GM10847 (cell line): ENCODE measurements around the gene OVCH2.

Experiments
- POLR2A ChIP-seq: IDR thresholded peaks from 2 replicates; pipeline ENCODE4 v1.6.1; 2011; ENCODE audit not compliant: insufficient read length; ENCODE audit errors: extremely low read depth

OVCH2 gene

GRCh38 chr11:7655253-7656217, 50.7 kb downstream of the OVCH2 start:
- TF ChIP-seq POLR2A = no peak

- TF ChIP-seq POLR2A = no peak
Measured at GRCh38 chr11:7654195-7654705, 52.0 kb downstream of the OVCH2 start.

- TF ChIP-seq POLR2A = no peak
Measured at GRCh38 chr11:7651700-7652099, 54.6 kb downstream of the OVCH2 start.

GRCh38 chr11:7651140-7651551, 55.1 kb downstream of the OVCH2 start:
- TF ChIP-seq POLR2A = no peak

- no peak for TF ChIP-seq POLR2A
Measured at GRCh38 chr11:7648264-7648663, 58.0 kb downstream of the OVCH2 start.

GRCh38 chr11:7646866-7647265, 59.4 kb downstream of the OVCH2 start:
- no peak for TF ChIP-seq POLR2A

GRCh38 chr11:7645206-7645605, 61.1 kb downstream of the OVCH2 start:
- TF ChIP-seq POLR2A = no peak

GRCh38 chr11:7643314-7643713, 63.0 kb downstream of the OVCH2 start:
- TF ChIP-seq POLR2A = no peak

- no peak for TF ChIP-seq POLR2A
Measured at GRCh38 chr11:7642747-7643146, 63.5 kb downstream of the OVCH2 start.

- no peak for TF ChIP-seq POLR2A
Measured at GRCh38 chr11:7640816-7641215, 65.5 kb downstream of the OVCH2 start.

GRCh38 chr11:7639643-7640025, 66.6 kb downstream of the OVCH2 start:
- no peak for TF ChIP-seq POLR2A
